Suprapubic skin (tissue), 4 donors: ENCODE measurements around the gene MRPS26. TPM values are rescaled to one million over a fixed set of nuclear protein-coding genes. Genes with fewer than 3 reads are reported as not detected.

Experiments
- DNase-seq, 2 donors: peaks; one replicate each; pipeline ENCODE4 v3.0.0-alpha.2; 2019; ENCODE audit warnings: low spot score in 2 of 2
- H3K27ac ChIP-seq: fragments of 200-600 bp; sonication (generic); one replicate; pipeline ENCODE4 v1.5.1; 2019
- H3K27me3 ChIP-seq: fragments of 200-600 bp; sonication (generic); one replicate; pipeline ENCODE4 v1.5.1; 2019
- H3K36me3 ChIP-seq: fragments of 200-600 bp; sonication (generic); one replicate; pipeline ENCODE4 v1.5.1; 2019
- H3K4me1 ChIP-seq: fragments of 200-600 bp; sonication (generic); one replicate; pipeline ENCODE4 v1.5.1; 2019
- H3K4me3 ChIP-seq: fragments of 200-600 bp; sonication (generic); one replicate; pipeline ENCODE4 v1.5.1; 2019; ENCODE audit warnings: mild to moderate bottlenecking
- H3K9me3 ChIP-seq: fragments of 200-600 bp; sonication (generic); one replicate; pipeline ENCODE4 v1.5.1; 2019
- CTCF ChIP-seq, 2 donors: fragments of 200-600 bp in 1 of 2; fragments of 450-650 bp in 1 of 2; sonication (generic) in 1 of 2; IDR thresholded peaks; one replicate each; pipeline ENCODE4 v1.5.1; 2016 to 2019; ENCODE audit warnings: antibody characterized with exemption in 2 of 2, mild to moderate bottlenecking in 1 of 2, moderate library complexity in 1 of 2
- EP300 ChIP-seq: sonication (generic); formaldehyde crosslinking; IDR thresholded peaks from one replicate; pipeline ENCODE4 v1.6.1; 2017; ENCODE audit warnings: antibody characterized with exemption
- POLR2A ChIP-seq, 2 donors: fragments of 450-650 bp; IDR thresholded peaks; one replicate each; pipeline ENCODE4 v1.6.1; 2017; ENCODE audit warnings: antibody characterized with exemption in 2 of 2, mild to moderate bottlenecking in 2 of 2, moderate library complexity in 2 of 2
- POLR2AphosphoS5 ChIP-seq, 3 donors: sonication (generic); formaldehyde crosslinking; IDR thresholded peaks; one replicate each; pipeline ENCODE4 v1.6.1; 2017; ENCODE audit warnings: antibody characterized with exemption in 3 of 3
- WGBS: methylation state at CpG from one replicate; pipeline ENCODE4 v1.1.5; 2018; 5-methylcytosine and 5-hydroxymethylcytosine counted together
- total RNA-seq, 4 donors: library from RNA; depleted of rRNA; stranded (reverse); fragments of >200 nt; gene quantifications; one replicate each; pipeline ENCODE4 v1.1.0, GENCODE V29; 2016

The MRPS26 gene
- total RNA-seq, 4 donors from 2014 or later, result 38.5 to 59.4 (median 53.7) TPM

GRCh38 chr20:3068986-3069900 is 23.4 kb downstream of the MRPS26 start:
- Histone ChIP-seq H3K9me3 (no peaks in the 10 kb centered on the region), H3K27ac (no peak overlapping the region), H3K4me1 (peaks cover 28% of the 10 kb centered on the region), H3K4me3 (no peak overlapping the region), H3K36me3 (no peaks in the 10 kb centered on the region), H3K27me3 (peaks cover 19% of the 10 kb centered on the region)
- DNase-seq, result no peak
- WGBS, result 62% methylated on average over 6 of the region's 8 CpGs
- no peak for TF ChIP-seq EP300
- no peak for TF ChIP-seq POLR2A (IDR thresholded peaks at IDR 0.05)
- TF ChIP-seq CTCF (IDR thresholded peaks at IDR 0.05), result no peak
- no peak for TF ChIP-seq POLR2AphosphoS5 (IDR thresholded peaks at IDR 0.05)

- no peak for DNase-seq
- Histone ChIP-seq H3K27ac (no peak overlapping the region), H3K4me1 (peaks cover 28% of the 10 kb centered on the region), H3K36me3 (no peaks in the 10 kb centered on the region), H3K4me3 (peak overlapping the region; percentile 71), H3K9me3 (no peaks in the 10 kb centered on the region), H3K27me3 (peaks cover 19% of the 10 kb centered on the region)
- TF ChIP-seq CTCF (IDR thresholded peaks at IDR 0.05) (no peak), POLR2AphosphoS5 (IDR thresholded peaks at IDR 0.05) (no peak), POLR2A (IDR thresholded peaks at IDR 0.05) (no peak), EP300 (no peak)
- WGBS, result 90% methylated on average over 4 of the region's 4 CpGs
These were observed 24.9 kb downstream of the MRPS26 start for GRCh38 chr20:3070725-3071124.

- Histone ChIP-seq H3K27ac (peak overlapping the region; percentile 29), H3K27me3 (peaks cover 19% of the 10 kb centered on the region), H3K4me1 (peaks cover 28% of the 10 kb centered on the region), H3K9me3 (no peaks in the 10 kb centered on the region), H3K4me3 (peak overlapping the region; percentile 71), H3K36me3 (no peaks in the 10 kb centered on the region)
- TF ChIP-seq POLR2A (IDR thresholded peaks at IDR 0.05), result no peak
- TF ChIP-seq CTCF (IDR thresholded peaks at IDR 0.05), result no peak
- TF ChIP-seq EP300, result no peak
- TF ChIP-seq POLR2AphosphoS5 (IDR thresholded peaks at IDR 0.05), result no peak
- no peak for DNase-seq
- WGBS, result 84% methylated on average over 14 of the region's 16 CpGs
These were observed 25.4 kb downstream of the MRPS26 start for GRCh38 chr20:3071266-3071609.

- no peak for TF ChIP-seq POLR2A (IDR thresholded peaks at IDR 0.05)
- no peak for TF ChIP-seq CTCF (IDR thresholded peaks at IDR 0.05)
- TF ChIP-seq POLR2AphosphoS5 (IDR thresholded peaks at IDR 0.05), result no peak
- peaks cover 26% of the 10 kb centered on the region for H3K4me1 ChIP-seq
- H3K4me3 ChIP-seq, result peak within 1 kb of the TSS; percentile 71
- peaks cover 19% of the 10 kb centered on the region for H3K27me3 ChIP-seq
- H3K27ac ChIP-seq, result peak within 1 kb of the TSS; percentile 29
- DNase-seq, result no peak
- no peaks in the 10 kb centered on the region for H3K36me3 ChIP-seq
- H3K9me3 ChIP-seq, result no peaks in the 10 kb centered on the region
- WGBS, result 19% methylated on average over 21 of the region's 95 CpGs
These were observed 26.0 kb downstream of the MRPS26 start, which contains the start of gene OXT for GRCh38 chr20:3071610-3072529. OXT (plus strand) TSS chr20:3071620; CDS start chr20:3071656, 36 bp downstream.
